GM23248 (cell line): ENCODE results near the gene COL17A1.

Experiments
- EZH2 ChIP-seq: fragments of 200-600 bp; sonication (generic); IDR thresholded peaks from 2 replicates; pipeline ENCODE4 v1.6.1; 2018; ENCODE audit warnings: antibody characterized with exemption, mild to moderate bottlenecking; ENCODE audit not compliant: insufficient read depth, poor library complexity, severe bottlenecking
- EZH2phosphoT487 ChIP-seq: fragments of 200-600 bp; sonication (generic); IDR thresholded peaks from 2 replicates; pipeline ENCODE4 v1.6.1; 2018; ENCODE audit warnings: antibody characterized with exemption, moderate library complexity, mild to moderate bottlenecking, low read depth; ENCODE audit not compliant: insufficient read depth

GRCh38 chr10:104109908-104110662, 24.4 kb upstream of the COL17A1 start:
- TF ChIP-seq EZH2 (no peak), EZH2phosphoT487 (peak; percentile 67; the same call in 1 of the 2 replicates)
